ENCODE results near the gene OR2AJ1. TPM values are rescaled to one million over a fixed set of nuclear protein-coding genes. Genes with fewer than 3 reads are reported as not detected.

The OR2AJ1 gene
- total and polyA plus RNA-seq, 8 donors, result not detected

DNA sequence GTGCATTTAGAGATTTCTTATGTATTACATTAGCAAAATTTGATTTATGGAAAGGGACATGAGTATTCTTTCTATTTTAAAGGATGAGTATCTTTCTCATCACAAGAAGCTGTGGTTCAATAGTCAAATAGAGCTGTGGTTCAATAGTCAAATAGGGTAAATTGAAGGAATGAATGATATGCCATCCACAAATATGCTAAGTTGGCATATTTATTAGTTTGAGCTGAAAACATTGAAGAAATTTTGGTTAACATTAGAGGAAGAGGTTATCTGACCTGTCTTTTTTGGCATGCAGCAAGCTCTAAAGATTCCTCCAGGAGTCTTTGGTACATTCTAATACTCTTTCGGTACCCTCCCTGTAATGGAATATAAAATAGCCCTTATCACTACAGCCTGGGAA, 28.7 kb downstream of the OR2AJ1 start:
- Histone ChIP-seq H3K4me1 (no peaks in the 10 kb centered on the region), H3K27ac (no peak overlapping the region), H3K4me3 (no peak overlapping the region), H3K27me3 (no peaks in the 10 kb centered on the region), H3K9me3 (peaks cover 0 to 5% of the 10 kb centered on the region in 2 donors), H3K36me3 (no peaks in the 10 kb centered on the region)
- DNase-seq (no peak), ATAC-seq (no peak)
- TF ChIP-seq CTCF (IDR thresholded peaks at IDR 0.05), result no peak
- intact Hi-C loops (cut with DNase I), result no loop called here

DNA sequence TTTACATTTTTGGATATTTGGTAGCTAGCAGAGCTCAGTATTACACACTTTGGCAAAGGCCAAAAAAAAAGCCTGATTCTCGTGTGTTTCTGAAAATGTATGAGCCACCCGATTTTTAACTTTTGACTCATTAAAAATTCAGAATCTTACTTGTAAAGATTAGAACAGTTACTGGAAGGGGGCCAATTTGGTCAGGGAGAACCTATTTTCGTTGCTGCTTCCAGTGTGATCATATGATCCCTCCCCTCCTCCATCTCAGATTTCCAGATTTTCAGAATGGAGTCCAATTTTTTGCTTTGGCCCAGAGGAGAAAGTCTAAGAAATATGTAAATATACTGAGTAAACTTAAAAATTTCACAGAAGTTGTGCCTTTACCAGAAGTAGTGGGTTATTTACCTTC, 37.1 kb downstream of the OR2AJ1 start:
- no peaks in the 10 kb centered on the region for H3K36me3 ChIP-seq
- TF ChIP-seq CTCF (IDR thresholded peaks at IDR 0.05), result no peak
- no peak overlapping the region for H3K27ac ChIP-seq
- DNase-seq, result no peak
- no peaks in the 10 kb centered on the region for H3K27me3 ChIP-seq
- H3K9me3 ChIP-seq, result no peaks in the 10 kb centered on the region
- intact Hi-C loops (cut with DNase I), result no loop called here
- ATAC-seq, result no peak
- H3K4me3 ChIP-seq, result no peak overlapping the region
- no peaks in the 10 kb centered on the region for H3K4me1 ChIP-seq

GRCh38 chr1:247962911-247963588, 38.4 kb downstream of the OR2AJ1 start:
- H3K36me3 ChIP-seq, result no peaks in the 10 kb centered on the region
- no peaks in the 10 kb centered on the region for H3K4me1 ChIP-seq
- no peak for ATAC-seq
- intact Hi-C loops (cut with DNase I), result no loop called here
- DNase-seq, result no peak
- TF ChIP-seq CTCF (IDR thresholded peaks at IDR 0.05), result no peak
- H3K27ac ChIP-seq, result no peak overlapping the region
- no peak overlapping the region for H3K4me3 ChIP-seq
- no peaks in the 10 kb centered on the region for H3K9me3 ChIP-seq
- no peaks in the 10 kb centered on the region for H3K27me3 ChIP-seq

- intact Hi-C loops (cut with DNase I), result no loop called here
- Histone ChIP-seq H3K4me1 (no peaks in the 10 kb centered on the region), H3K36me3 (no peaks in the 10 kb centered on the region), H3K27me3 (no peaks in the 10 kb centered on the region), H3K9me3 (no peaks in the 10 kb centered on the region), H3K4me3 (no peak within 1 kb of the TSS), H3K27ac (no peak within 1 kb of the TSS)
- DNase-seq (no peak), ATAC-seq (no peak)
- TF ChIP-seq CTCF (IDR thresholded peaks at IDR 0.05), result no peak
Measured at GRCh38 chr1:247964933-247965332, 40.2 kb downstream of the OR2AJ1 start, which contains the start of gene OR2AK2. Gene OR2AK2 (plus strand): TSS chr1:247965233. CDS start chr1:247965377, 144 bp downstream.

DNA sequence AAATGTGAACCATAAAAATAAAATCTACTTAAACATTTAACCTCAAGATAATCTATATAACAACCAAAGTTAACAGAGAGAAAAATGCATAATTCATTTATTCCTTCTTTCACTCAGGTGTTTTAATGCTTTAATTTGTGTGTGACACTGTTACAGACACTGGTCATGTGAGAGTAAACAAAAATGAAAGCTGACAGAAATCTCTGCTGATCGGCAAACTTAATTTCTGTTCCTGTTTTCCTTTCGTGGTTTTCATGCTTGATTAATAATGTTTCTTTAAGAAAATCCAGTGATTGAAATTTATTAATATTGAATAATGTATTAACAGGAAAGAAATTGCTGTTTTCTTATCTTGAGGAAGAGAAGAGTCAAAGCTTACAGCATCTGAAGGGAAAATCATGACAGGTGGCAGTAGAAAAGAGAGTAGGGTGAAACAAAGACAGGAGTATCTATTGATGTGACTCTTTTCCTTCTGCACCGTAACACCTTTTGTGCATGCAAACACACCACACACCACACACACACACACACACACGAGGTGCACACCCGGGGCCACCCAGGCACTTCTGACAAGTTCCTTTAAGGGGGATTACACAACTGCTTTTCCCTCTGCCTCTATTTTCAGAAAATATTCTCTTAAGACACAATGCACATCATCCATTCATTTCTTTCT, 42.0 kb downstream of the OR2AJ1 start:
- no peak overlapping the region for H3K27ac ChIP-seq
- no peak overlapping the region for H3K4me3 ChIP-seq
- H3K9me3 ChIP-seq, result no peaks in the 10 kb centered on the region
- ATAC-seq (no peak), DNase-seq (no peak)
- intact Hi-C loops (cut with DNase I), result no loop called here
- TF ChIP-seq CTCF (IDR thresholded peaks at IDR 0.05), result no peak
- H3K27me3 ChIP-seq, result no peaks in the 10 kb centered on the region
- no peaks in the 10 kb centered on the region for H3K4me1 ChIP-seq
- H3K36me3 ChIP-seq, result no peaks in the 10 kb centered on the region

Other genes starting within 250 kb of the OR2AJ1 start
- gene OR13G1, start 245.2 kb upstream of the OR2AJ1 start, total RNA-seq, result not detected
- gene OR13G1, start 245.2 kb upstream of the OR2AJ1 start, polyA plus RNA-seq (ENCODE audit: insufficient read length in 6 of 6), result not detected
- gene OR6F1, start 208.2 kb upstream of the OR2AJ1 start, total RNA-seq, result not detected
- not detected for gene OR6F1, start 208.2 kb upstream of the OR2AJ1 start, polyA plus RNA-seq (ENCODE audit: insufficient read length in 6 of 6)
- gene OR14K1, start 186.3 kb upstream of the OR2AJ1 start, total RNA-seq, result not detected
- gene OR14K1, start 186.3 kb upstream of the OR2AJ1 start, polyA plus RNA-seq (ENCODE audit: insufficient read length in 6 of 6), result not detected
- gene OR14A2, start 176.7 kb upstream of the OR2AJ1 start, total RNA-seq, result not detected
- not detected for gene OR14A2, start 176.7 kb upstream of the OR2AJ1 start, polyA plus RNA-seq (ENCODE audit: insufficient read length in 6 of 6)
- gene OR1C1, start 164.3 kb upstream of the OR2AJ1 start, total RNA-seq, result not detected
- under 1 TPM in 2 of 6 donors, not detected in 4; 0.04 to 0.15 TPM for gene OR1C1, start 164.3 kb upstream of the OR2AJ1 start, polyA plus RNA-seq (ENCODE audit: insufficient read length in 6 of 6)
- not detected for gene OR14A16, start 100.8 kb upstream of the OR2AJ1 start, total RNA-seq
- gene OR14A16, start 100.8 kb upstream of the OR2AJ1 start, polyA plus RNA-seq (ENCODE audit: insufficient read length in 6 of 6), result not detected
- gene OR11L1, start 83.0 kb upstream of the OR2AJ1 start, total RNA-seq, result not detected
- not detected for gene OR11L1, start 83.0 kb upstream of the OR2AJ1 start, polyA plus RNA-seq (ENCODE audit: insufficient read length in 6 of 6)
- 1 to 10 TPM; 3.8 to 4.8 TPM for gene TRIM58, start 67.7 kb upstream of the OR2AJ1 start, total RNA-seq
- gene TRIM58, start 67.7 kb upstream of the OR2AJ1 start, polyA plus RNA-seq (ENCODE audit: insufficient read length in 6 of 6), result 1 to 10 TPM; 1.6 to 4.2 (median 3.5) TPM
- 1 to 10 TPM in 1 of 2 donors, not detected in 1; 2.1 TPM for gene OR2W3, start 29.3 kb upstream of the OR2AJ1 start, total RNA-seq
- gene OR2W3, start 29.3 kb upstream of the OR2AJ1 start, polyA plus RNA-seq (ENCODE audit: insufficient read length in 6 of 6), result under 1 TPM; 0.24 to 0.98 (median 0.44) TPM
- not detected for gene OR2T8, start 4.6 kb upstream of the OR2AJ1 start, total RNA-seq
- not detected for gene OR2T8, start 4.6 kb upstream of the OR2AJ1 start, polyA plus RNA-seq (ENCODE audit: insufficient read length in 6 of 6)
- not detected for gene OR2L8, start 24.0 kb downstream of the OR2AJ1 start, total RNA-seq
- gene OR2L8, start 24.0 kb downstream of the OR2AJ1 start, polyA plus RNA-seq (ENCODE audit: insufficient read length in 6 of 6), result not detected
- gene OR2AK2, start 40.3 kb downstream of the OR2AJ1 start, total RNA-seq, result not detected
- gene OR2AK2, start 40.3 kb downstream of the OR2AJ1 start, polyA plus RNA-seq (ENCODE audit: insufficient read length in 6 of 6), result not detected
- not detected for gene OR2L5, start 88.8 kb downstream of the OR2AJ1 start, total RNA-seq
- gene OR2L5, start 88.8 kb downstream of the OR2AJ1 start, polyA plus RNA-seq (ENCODE audit: insufficient read length in 6 of 6), result not detected
- under 1 TPM in 1 of 2 donors, not detected in 1; 0.06 TPM for gene OR2L2, start 105.2 kb downstream of the OR2AJ1 start, total RNA-seq
- under 1 TPM in 5 of 6 donors, not detected in 1; 0.04 to 0.09 (median 0.07) TPM for gene OR2L2, start 105.2 kb downstream of the OR2AJ1 start, polyA plus RNA-seq (ENCODE audit: insufficient read length in 6 of 6)
- gene OR2L3, start 121.9 kb downstream of the OR2AJ1 start, total RNA-seq, result not detected
- not detected for gene OR2L3, start 121.9 kb downstream of the OR2AJ1 start, polyA plus RNA-seq (ENCODE audit: insufficient read length in 6 of 6)
- gene OR2L13, start 170.3 kb downstream of the OR2AJ1 start, total RNA-seq, result not detected
- gene OR2L13, start 170.3 kb downstream of the OR2AJ1 start, polyA plus RNA-seq (ENCODE audit: insufficient read length in 6 of 6), result not detected
- not detected for gene OR2M5, start 220.3 kb downstream of the OR2AJ1 start, total RNA-seq
- not detected for gene OR2M5, start 220.3 kb downstream of the OR2AJ1 start, polyA plus RNA-seq (ENCODE audit: insufficient read length in 6 of 6)
- gene OR2M2, start 249.9 kb downstream of the OR2AJ1 start, total RNA-seq, result not detected
- gene OR2M2, start 249.9 kb downstream of the OR2AJ1 start, polyA plus RNA-seq (ENCODE audit: insufficient read length in 6 of 6), result not detected

Data from left lung (tissue), 10 donors.